WTC11 (cell line): ENCODE data around the gene ERICH6. TPM values are rescaled to one million over a fixed set of nuclear protein-coding genes. Genes with fewer than 3 reads are reported as not detected.

Experiments
- ATAC-seq: fragments of 200-7000 bp; cut with Tn5 transposase; 2 replicates; pipeline ENCODE4 v1.10.0; 2021; ENCODE audit warnings: mild to moderate bottlenecking, moderate library complexity
- CTCF ChIA-PET: fragments of 300-600 bp; sonication (Branson Sonifier 250); formaldehyde crosslinking; loops from one replicate; lab custom pipeline; 2021; ENCODE audit warnings: antibody characterized with exemption; lab: Charles Lee
- POLR2A ChIA-PET: fragments of 350-600 bp; sonication (Branson Sonifier 250); formaldehyde crosslinking; loops from one replicate; lab custom pipeline; 2021; ENCODE audit warnings: antibody characterized with exemption; lab: Charles Lee
- DNase-seq: peaks from one replicate; pipeline ENCODE4 v3.0.0; 2021; ENCODE audit warnings: low spot score
- H3K27ac Mint-ChIP-seq: 2 replicates; pipeline ENCODE4 v1.8.0; 2021; ENCODE audit warnings: mixed read lengths
- H3K27me3 Mint-ChIP-seq: 2 replicates; pipeline ENCODE4 v1.8.0; 2021; ENCODE audit warnings: low read depth, mild to moderate bottlenecking, moderate library complexity, mixed read lengths
- H3K36me3 Mint-ChIP-seq: 2 replicates; pipeline ENCODE4 v1.8.0; 2021; ENCODE audit warnings: mixed read lengths
- H3K4me1 Mint-ChIP-seq: 2 replicates; pipeline ENCODE4 v1.8.0; 2022; ENCODE audit warnings: mixed read lengths
- H3K4me3 Mint-ChIP-seq: 2 replicates; pipeline ENCODE4 v1.8.0; 2021; ENCODE audit warnings: mild to moderate bottlenecking, moderate library complexity, mixed read lengths
- H3K9me3 Mint-ChIP-seq: 2 replicates; pipeline ENCODE4 v1.8.0; 2021; ENCODE audit warnings: mixed read lengths
- CDX4 ChIP-seq: fragments of 250-450 bp; sonication (Bioruptor Pico); IDR thresholded peaks from 2 replicates; pipeline ENCODE4 v1.9.0; 2021; ENCODE audit warnings: moderate library complexity, mild to moderate bottlenecking, inconsistent platforms, borderline replicate concordance
- GTF2I ChIP-seq: fragments of 250-450 bp; sonication (Bioruptor Pico); conservative IDR thresholded peaks from 2 replicates; pipeline ENCODE4 v1.4.0; 2021; ENCODE audit warnings: mild to moderate bottlenecking
- IRF2 ChIP-seq: sonication (generic); formaldehyde crosslinking; IDR thresholded peaks from 2 replicates; pipeline ENCODE4 v1.8.0; 2022; ENCODE audit warnings: low read depth, missing genetic modification reagents, borderline replicate concordance
- JAZF1 ChIP-seq: fragments of 250-450 bp; sonication (Bioruptor Pico); IDR thresholded peaks from 2 replicates; pipeline ENCODE4 v1.9.0; 2021; ENCODE audit warnings: moderate library complexity, mild to moderate bottlenecking, inconsistent platforms
- KAT7 ChIP-seq: sonication (generic); formaldehyde crosslinking; IDR thresholded peaks from 2 replicates; pipeline ENCODE4 v1.8.1; 2023; ENCODE audit warnings: missing genetic modification reagents, mild to moderate bottlenecking, borderline replicate concordance
- MXD4 ChIP-seq: fragments of 250-450 bp; sonication (Bioruptor Pico); IDR thresholded peaks from 2 replicates; pipeline ENCODE4 v1.8.0; 2021; ENCODE audit warnings: mild to moderate bottlenecking, moderate library complexity, borderline replicate concordance
- NR2C2 ChIP-seq: sonication (generic); formaldehyde crosslinking; IDR thresholded peaks from 2 replicates; pipeline ENCODE4 v1.8.0; 2022; ENCODE audit warnings: mild to moderate bottlenecking, missing genetic modification reagents
- PREB ChIP-seq: sonication (generic); formaldehyde crosslinking; IDR thresholded peaks from 2 replicates; pipeline ENCODE4 v1.8.1; 2022; ENCODE audit warnings: mild to moderate bottlenecking, missing genetic modification reagents, moderate library complexity, borderline replicate concordance
- SMAD4 ChIP-seq: sonication (generic); formaldehyde crosslinking; IDR thresholded peaks from 2 replicates; pipeline ENCODE4 v1.8.0; 2022; ENCODE audit warnings: mild to moderate bottlenecking, missing genetic modification reagents
- SOX15 ChIP-seq: fragments of 250-450 bp; sonication (Bioruptor Pico); IDR thresholded peaks from 2 replicates; pipeline ENCODE4 v1.9.0; 2021; ENCODE audit warnings: mild to moderate bottlenecking
- ZMAT4 ChIP-seq: fragments of 250-450 bp; sonication (Bioruptor Pico); IDR thresholded peaks from 2 replicates; pipeline ENCODE4 v1.9.0; 2021; ENCODE audit warnings: mild to moderate bottlenecking
- ZNF532 ChIP-seq: fragments of 250-450 bp; sonication (Bioruptor Pico); IDR thresholded peaks from 2 replicates; pipeline ENCODE4 v1.9.0; 2021; ENCODE audit warnings: mild to moderate bottlenecking, borderline replicate concordance
- ZNF671 ChIP-seq: fragments of 250-450 bp; sonication (Bioruptor Pico); IDR thresholded peaks from 2 replicates; pipeline ENCODE4 v1.8.0; 2021; ENCODE audit warnings: mild to moderate bottlenecking
- total RNA-seq: library from RNA; stranded (reverse); gene quantifications from 3 replicates; pipeline ENCODE4 v1.2.3, GENCODE V29; 2021
- TF ChIP-seq, protein P1 (sequence below): sonication (generic); formaldehyde crosslinking; IDR thresholded peaks from 2 replicates; pipeline ENCODE4 v1.8.1; 2023; ENCODE audit warnings: mild to moderate bottlenecking, missing genetic modification reagents
- TF ChIP-seq, protein P2 (sequence below): fragments of 250-450 bp; sonication (Bioruptor Pico); IDR thresholded peaks from 2 replicates; pipeline ENCODE4 v1.9.0; 2021; ENCODE audit warnings: mild to moderate bottlenecking
- TF ChIP-seq, protein P3 (sequence below): sonication (generic); formaldehyde crosslinking; IDR thresholded peaks from 2 replicates; pipeline ENCODE4 v1.8.0; 2022; ENCODE audit warnings: mild to moderate bottlenecking, missing genetic modification reagents

ERICH6 gene
- total RNA-seq, 1 experiment from 2014 or later: 0.26 TPM

- peak overlapping the region; percentile 28; the same call in 1 of the 2 replicates for H3K27ac Mint-ChIP-seq
- ChIA-PET POLR2A (interaction anchor here (0.6 kb wide), 1 partner anchor 123 kb away, joined by 4 read pairs; no protein-coding TSS in a partner anchor), CTCF (interaction anchor here (1.3 kb wide), 1 partner anchor 144 kb away, joined by 3 read pairs; no protein-coding TSS in a partner anchor)
- peaks cover 2% of the 10 kb centered on the region; the same call in 1 of the 2 replicates for H3K36me3 Mint-ChIP-seq
- DNase-seq (no peak), ATAC-seq (peak; percentile 54)
- H3K27me3 Mint-ChIP-seq: no peaks in the 10 kb centered on the region
- TF ChIP-seq KAT7 (CRISPR knock-in tag) (no peak), ZNF671 (CRISPR knock-in tag) (no peak), SMAD4 (CRISPR knock-in tag) (no peak), NR2C2 (no peak), ZNF532 (no peak), MXD4 (CRISPR knock-in tag) (no peak), SOX15 (CRISPR knock-in tag) (no peak), CDX4 (no peak), ZMAT4 (no peak), JAZF1 (CRISPR knock-in tag) (no peak), PREB (no peak), GTF2I (no peak), IRF2 (CRISPR knock-in tag) (no peak)
- TF ChIP-seq, protein P1, sequence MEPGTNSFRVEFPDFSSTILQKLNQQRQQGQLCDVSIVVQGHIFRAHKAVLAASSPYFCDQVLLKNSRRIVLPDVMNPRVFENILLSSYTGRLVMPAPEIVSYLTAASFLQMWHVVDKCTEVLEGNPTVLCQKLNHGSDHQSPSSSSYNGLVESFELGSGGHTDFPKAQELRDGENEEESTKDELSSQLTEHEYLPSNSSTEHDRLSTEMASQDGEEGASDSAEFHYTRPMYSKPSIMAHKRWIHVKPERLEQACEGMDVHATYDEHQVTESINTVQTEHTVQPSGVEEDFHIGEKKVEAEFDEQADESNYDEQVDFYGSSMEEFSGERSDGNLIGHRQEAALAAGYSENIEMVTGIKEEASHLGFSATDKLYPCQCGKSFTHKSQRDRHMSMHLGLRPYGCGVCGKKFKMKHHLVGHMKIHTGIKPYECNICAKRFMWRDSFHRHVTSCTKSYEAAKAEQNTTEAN (CRISPR knock-in tag): no peak
- TF ChIP-seq, protein P2, sequence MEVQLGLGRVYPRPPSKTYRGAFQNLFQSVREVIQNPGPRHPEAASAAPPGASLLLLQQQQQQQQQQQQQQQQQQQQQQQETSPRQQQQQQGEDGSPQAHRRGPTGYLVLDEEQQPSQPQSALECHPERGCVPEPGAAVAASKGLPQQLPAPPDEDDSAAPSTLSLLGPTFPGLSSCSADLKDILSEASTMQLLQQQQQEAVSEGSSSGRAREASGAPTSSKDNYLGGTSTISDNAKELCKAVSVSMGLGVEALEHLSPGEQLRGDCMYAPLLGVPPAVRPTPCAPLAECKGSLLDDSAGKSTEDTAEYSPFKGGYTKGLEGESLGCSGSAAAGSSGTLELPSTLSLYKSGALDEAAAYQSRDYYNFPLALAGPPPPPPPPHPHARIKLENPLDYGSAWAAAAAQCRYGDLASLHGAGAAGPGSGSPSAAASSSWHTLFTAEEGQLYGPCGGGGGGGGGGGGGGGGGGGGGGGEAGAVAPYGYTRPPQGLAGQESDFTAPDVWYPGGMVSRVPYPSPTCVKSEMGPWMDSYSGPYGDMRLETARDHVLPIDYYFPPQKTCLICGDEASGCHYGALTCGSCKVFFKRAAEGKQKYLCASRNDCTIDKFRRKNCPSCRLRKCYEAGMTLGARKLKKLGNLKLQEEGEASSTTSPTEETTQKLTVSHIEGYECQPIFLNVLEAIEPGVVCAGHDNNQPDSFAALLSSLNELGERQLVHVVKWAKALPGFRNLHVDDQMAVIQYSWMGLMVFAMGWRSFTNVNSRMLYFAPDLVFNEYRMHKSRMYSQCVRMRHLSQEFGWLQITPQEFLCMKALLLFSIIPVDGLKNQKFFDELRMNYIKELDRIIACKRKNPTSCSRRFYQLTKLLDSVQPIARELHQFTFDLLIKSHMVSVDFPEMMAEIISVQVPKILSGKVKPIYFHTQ: no peak
- TF ChIP-seq, protein P3, sequence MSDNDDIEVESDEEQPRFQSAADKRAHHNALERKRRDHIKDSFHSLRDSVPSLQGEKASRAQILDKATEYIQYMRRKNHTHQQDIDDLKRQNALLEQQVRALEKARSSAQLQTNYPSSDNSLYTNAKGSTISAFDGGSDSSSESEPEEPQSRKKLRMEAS (CRISPR knock-in tag): no peak
- H3K9me3 Mint-ChIP-seq: no peaks in the 10 kb centered on the region
- no peak overlapping the region for H3K4me3 Mint-ChIP-seq
- peaks cover 14% of the 10 kb centered on the region for H3K4me1 Mint-ChIP-seq
Measured at GRCh38 chr3:150635526-150635925, 68.2 kb downstream of the ERICH6 start.
